ENCODE measurements around the gene RPS17.
A peak's percentile ranks its signal among the peaks of the same experiment; 100 is the strongest.
"Not testable (repeated sequence)": the region's sequence is repeated elsewhere in the genome, so short reads cannot be mapped to it uniquely, and the experiment has no call there.

Gene RPS17

DNA sequence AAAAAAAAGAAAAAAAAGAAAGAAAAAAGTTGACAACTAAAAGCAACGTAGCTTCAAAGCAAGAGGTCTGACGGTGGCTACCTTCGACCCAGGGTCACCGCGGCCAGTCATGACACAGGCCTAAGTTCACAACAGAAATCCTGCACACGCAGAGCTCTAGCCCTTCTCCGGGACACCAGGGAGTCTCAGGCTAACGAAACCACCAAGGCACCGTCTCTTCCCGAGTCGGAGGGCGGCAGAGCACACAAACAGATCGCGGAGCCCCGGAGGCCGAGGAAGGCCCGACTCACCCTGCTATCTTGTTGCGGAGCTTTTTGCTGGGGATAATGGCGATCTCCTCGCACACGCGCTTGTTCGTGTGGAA is 584 bp downstream of the RPS17 start:
- H3K4me3 ChIP-seq (ENCODE audit: low read depth, low read length) = peak overlapping the region; percentile 99
- TF ChIP-seq MYC (IDR thresholded peaks at IDR 0.05; ENCODE audit: low read depth, low read length) (no peak), POLR2A (IDR thresholded peaks at IDR 0.05; ENCODE audit: extremely low read depth, insufficient read length) (no peak)
- TF ChIP-seq, protein P1, sequence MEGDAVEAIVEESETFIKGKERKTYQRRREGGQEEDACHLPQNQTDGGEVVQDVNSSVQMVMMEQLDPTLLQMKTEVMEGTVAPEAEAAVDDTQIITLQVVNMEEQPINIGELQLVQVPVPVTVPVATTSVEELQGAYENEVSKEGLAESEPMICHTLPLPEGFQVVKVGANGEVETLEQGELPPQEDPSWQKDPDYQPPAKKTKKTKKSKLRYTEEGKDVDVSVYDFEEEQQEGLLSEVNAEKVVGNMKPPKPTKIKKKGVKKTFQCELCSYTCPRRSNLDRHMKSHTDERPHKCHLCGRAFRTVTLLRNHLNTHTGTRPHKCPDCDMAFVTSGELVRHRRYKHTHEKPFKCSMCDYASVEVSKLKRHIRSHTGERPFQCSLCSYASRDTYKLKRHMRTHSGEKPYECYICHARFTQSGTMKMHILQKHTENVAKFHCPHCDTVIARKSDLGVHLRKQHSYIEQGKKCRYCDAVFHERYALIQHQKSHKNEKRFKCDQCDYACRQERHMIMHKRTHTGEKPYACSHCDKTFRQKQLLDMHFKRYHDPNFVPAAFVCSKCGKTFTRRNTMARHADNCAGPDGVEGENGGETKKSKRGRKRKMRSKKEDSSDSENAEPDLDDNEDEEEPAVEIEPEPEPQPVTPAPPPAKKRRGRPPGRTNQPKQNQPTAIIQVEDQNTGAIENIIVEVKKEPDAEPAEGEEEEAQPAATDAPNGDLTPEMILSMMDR (IDR thresholded peaks at IDR 0.05; ENCODE audit: low read depth, low read length) = no peak
- TF ChIP-seq, protein P2, sequence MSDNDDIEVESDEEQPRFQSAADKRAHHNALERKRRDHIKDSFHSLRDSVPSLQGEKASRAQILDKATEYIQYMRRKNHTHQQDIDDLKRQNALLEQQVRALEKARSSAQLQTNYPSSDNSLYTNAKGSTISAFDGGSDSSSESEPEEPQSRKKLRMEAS (IDR thresholded peaks at IDR 0.05; ENCODE audit: low read depth, low read length) = no peak
- peak; percentile 38 for DNase-seq (ENCODE audit: low read depth)

DNA sequence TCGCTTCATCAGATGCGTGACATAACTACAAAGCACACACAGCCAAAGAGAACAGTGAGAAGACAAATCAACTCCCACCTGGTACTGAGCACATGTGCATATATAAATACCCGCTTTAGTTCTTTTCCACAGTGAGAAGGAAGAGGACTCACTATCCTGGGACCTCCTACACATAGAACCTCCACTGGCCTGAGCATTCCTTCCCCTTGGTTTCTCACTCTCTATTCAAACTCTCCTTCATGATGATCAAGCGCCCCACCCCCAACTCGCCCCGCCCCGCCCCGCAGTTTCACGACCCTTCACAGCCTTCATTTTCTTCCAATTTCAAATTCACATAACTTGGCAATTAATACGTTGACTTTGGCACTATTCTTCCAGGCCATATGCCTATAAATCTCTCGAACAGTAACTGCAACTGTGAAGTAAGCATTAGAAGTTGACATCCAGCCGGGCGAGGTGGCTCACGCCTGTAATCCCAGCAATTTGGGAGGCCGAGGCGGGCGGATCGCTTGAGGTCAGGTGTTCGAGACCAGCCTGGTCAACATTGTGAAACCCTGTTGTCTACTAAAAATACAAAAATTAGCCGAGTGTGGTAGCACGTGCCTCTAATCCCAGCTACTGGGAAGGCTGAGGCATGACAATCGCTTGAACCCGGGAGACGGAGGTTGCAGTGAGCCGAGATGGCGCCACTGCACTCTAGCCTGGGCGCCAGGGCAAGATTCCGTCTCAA is 1.1 kb downstream of the RPS17 start:
- H3K4me3 ChIP-seq (ENCODE audit: low read depth, low read length) = peak overlapping the region; percentile 99
- TF ChIP-seq, protein P2 (IDR thresholded peaks at IDR 0.05; ENCODE audit: low read depth, low read length) = no peak
- TF ChIP-seq MYC (IDR thresholded peaks at IDR 0.05; ENCODE audit: low read depth, low read length) = no peak
- TF ChIP-seq, protein P1 (IDR thresholded peaks at IDR 0.05; ENCODE audit: low read depth, low read length) = no peak
- TF ChIP-seq POLR2A (IDR thresholded peaks at IDR 0.05; ENCODE audit: extremely low read depth, insufficient read length) = no peak
- DNase-seq (ENCODE audit: low read depth) = peak; percentile 37

DNA sequence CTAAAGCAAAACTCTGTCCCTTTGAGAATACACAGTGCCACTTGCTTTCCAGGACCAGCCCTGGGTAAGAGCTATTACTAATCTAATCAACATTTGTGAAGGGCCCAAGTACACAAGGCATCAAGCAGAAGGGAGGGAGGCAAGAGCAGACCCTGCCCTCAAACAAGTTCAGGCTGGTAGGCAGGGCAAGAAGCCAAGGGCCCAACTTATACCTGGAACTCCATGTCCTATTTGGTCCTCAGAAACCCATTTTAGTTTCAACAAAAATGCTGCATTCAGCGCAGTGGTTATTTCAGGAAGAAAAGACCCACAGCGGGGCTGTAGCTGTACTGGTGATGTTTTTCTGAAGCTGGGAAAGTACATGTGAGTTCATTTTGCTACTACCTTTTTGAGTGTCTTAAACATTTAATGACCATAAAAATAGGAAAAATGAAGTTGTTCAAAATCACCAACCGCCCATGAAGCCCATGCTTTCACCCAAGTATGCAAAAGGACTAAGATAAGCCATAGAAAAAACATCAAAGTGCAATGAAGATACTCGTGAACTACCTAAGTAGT is 2.8 kb downstream of the RPS17 start:
- TF ChIP-seq, protein P2 (IDR thresholded peaks at IDR 0.05; ENCODE audit: low read depth, low read length) = no peak
- TF ChIP-seq, protein P1 (IDR thresholded peaks at IDR 0.05; ENCODE audit: low read depth, low read length) = no peak
- TF ChIP-seq MYC (IDR thresholded peaks at IDR 0.05; ENCODE audit: low read depth, low read length) (no peak), POLR2A (IDR thresholded peaks at IDR 0.05; ENCODE audit: extremely low read depth, insufficient read length) (no peak)

DNA sequence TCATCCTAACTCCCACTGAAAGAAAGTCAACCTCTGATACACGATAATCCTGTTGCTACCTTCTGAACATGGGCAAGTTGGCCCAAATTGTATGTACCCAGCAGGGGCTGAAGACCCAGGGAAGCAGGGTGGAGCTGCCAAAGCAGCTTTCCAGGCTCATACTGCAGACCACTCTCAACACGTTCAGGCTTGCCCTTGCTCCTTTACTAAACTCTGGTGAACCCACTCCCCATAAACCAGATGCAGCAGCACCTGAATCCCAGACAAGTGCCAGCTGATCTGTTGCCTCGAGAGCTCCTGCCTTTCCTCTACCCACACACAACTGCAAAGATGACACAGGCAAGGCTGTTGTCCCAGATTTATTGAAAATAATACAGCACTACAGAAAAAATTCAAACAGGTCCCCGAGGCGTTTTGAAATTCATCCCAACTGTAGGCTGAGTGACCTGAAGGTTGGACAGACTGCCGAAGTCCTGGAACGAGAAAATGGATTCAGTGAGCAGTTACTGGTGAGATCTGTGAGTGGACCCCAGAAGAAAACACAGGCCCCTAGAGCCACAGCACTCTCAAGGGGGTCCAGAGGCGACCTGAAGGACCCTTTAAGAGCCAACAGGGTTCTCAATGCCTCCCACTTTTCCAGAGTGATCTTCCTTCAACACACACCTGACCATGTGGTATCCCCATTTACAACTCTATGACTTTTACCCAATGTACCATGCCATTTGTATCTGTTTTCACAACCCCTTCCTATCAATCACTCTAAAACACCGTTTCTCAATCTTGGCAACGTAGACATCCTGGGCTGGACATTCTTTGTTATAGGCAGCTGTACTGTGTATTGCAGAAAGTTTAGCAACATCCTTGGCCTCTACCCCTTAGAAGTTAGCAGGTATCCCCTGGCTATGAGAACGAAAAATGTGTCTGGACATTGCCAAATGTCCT is 3.6 kb downstream of the RPS17 start:
- DNase-seq (ENCODE audit: low read depth) = peak; percentile 11
- TF ChIP-seq, protein P2 (IDR thresholded peaks at IDR 0.05; ENCODE audit: low read depth, low read length) = no peak
- TF ChIP-seq, protein P1 (IDR thresholded peaks at IDR 0.05; ENCODE audit: low read depth, low read length) = no peak
- TF ChIP-seq MYC (IDR thresholded peaks at IDR 0.05; ENCODE audit: low read depth, low read length) (no peak), POLR2A (IDR thresholded peaks at IDR 0.05; ENCODE audit: extremely low read depth, insufficient read length) (no peak)
- peak overlapping the region; percentile 99 for H3K4me3 ChIP-seq (ENCODE audit: low read depth, low read length)

More for the DNA sequence above, 2.8 kb downstream of the RPS17 start:
- H3K4me3 ChIP-seq (ENCODE audit: low read depth, low read length) = peak overlapping the region; percentile 99
- DNase-seq (ENCODE audit: low read depth) = no peak

DNA sequence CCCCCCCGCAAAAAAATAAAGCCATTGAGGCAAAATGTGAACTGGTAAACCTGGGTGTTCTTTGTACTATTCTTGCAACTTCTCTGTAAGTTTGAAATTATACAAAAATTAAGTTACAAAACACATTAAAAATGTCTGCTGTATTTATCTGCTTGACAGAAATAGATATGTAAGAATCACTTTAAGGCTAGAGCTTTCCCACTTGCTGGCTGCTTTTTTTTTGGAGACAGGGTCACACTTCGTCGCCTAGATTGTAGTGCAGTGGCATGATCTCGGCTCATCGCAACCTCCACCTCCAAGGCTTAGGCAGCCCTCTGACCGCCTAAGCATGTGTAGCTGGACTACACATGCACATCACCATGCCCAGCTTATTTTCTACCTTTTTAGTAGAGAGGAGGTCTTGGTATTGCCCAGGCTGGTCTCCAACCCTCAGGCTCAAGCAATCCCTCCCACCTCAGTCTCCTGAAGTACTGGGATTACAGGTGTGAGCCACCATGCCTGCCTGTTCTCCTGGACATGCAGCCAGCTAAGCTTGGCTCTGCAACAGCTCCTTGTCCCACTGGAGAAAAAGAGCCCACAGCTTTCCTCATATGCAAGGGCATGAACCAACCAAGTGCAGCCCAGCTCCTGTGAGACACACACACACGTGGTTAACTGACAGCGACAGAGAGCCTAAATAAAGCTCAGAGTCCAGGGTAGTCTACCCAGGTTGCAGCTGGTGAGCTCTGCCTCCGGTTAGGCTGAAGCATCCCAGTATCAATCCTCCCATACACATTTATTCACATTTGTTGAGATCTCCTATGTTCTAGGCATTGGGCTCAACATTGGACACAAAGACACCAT is 4.5 kb downstream of the RPS17 start:
- H3K4me3 ChIP-seq (ENCODE audit: low read depth, low read length) = peak overlapping the region; percentile 7
- TF ChIP-seq, protein P1 (IDR thresholded peaks at IDR 0.05; ENCODE audit: low read depth, low read length) = no peak
- TF ChIP-seq, protein P2 (IDR thresholded peaks at IDR 0.05; ENCODE audit: low read depth, low read length) = no peak
- TF ChIP-seq POLR2A (IDR thresholded peaks at IDR 0.05; ENCODE audit: extremely low read depth, insufficient read length) (no peak), MYC (IDR thresholded peaks at IDR 0.05; ENCODE audit: low read depth, low read length) (no peak)
- DNase-seq (ENCODE audit: low read depth) = peak; percentile 40

DNA sequence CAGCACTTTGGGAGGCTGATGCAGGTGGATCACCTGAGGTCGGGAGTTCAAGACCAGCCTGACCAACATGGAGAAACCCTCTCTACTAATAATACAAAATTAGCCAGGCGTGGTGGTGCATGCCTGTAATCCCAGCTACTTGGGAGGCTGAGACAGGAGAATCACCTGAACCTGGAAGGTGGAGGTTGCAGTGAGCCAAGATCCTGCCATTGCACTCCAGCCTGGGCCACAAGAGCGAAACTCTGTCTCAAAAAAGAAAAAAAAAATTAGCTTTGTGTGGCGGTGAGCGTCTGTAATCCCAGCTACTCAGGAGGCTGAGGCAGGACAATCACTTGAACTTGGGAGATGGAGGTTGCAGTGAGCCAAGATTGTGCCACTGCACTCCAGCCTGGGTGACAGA is 5.1 kb downstream of the RPS17 start:
- not testable (repeated sequence) for H3K4me3 ChIP-seq (ENCODE audit: low read depth, low read length); DNase-seq (ENCODE audit: low read depth)

DNA sequence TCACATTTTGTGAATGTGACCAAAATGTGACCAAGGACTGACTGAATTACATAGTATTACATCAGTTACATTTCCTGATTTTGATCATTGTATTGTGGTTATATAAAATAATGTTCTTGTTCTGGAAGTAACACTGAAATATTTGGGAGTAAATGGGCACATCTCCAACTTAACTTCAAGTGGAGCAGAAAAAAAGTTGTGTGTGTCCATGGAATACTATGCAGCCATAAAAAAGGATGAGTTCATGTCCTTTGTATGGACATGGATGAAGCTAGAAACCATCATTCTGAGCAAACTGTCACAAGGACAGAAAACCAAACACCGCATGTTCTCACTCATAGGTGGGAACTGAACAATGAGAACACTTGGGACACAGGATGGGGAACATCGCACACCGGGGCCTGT is 5.8 kb downstream of the RPS17 start:
- not testable (repeated sequence) for H3K4me3 ChIP-seq (ENCODE audit: low read depth, low read length)
- peak; percentile 8 for DNase-seq (ENCODE audit: low read depth)

Measured in NB4 (cell line).